ENCODE results near the gene SCAF11. TPM values are rescaled to one million over a fixed set of nuclear protein-coding genes. Genes with fewer than 3 reads are reported as not detected.

Gene SCAF11
- polyA plus RNA-seq, 1 donor (not counting 4 experiments of a cell fraction or from before 2014, with no cell fraction given): 54.5 TPM

GRCh38 chr12:45886685-45887084, 103.7 kb downstream of the SCAF11 start:
- H3K27me3 ChIP-seq (ENCODE audit: control insufficient read depth, extremely low read depth, insufficient read depth, low read length): no peaks in the 10 kb centered on the region
- FAIRE-seq: no peak
- H4K20me1 ChIP-seq (ENCODE audit: control insufficient read depth, extremely low read depth, insufficient read depth, low read length): no peaks in the 10 kb centered on the region

GRCh38 chr12:45883187-45883586, 107.2 kb downstream of the SCAF11 start:
- no peaks in the 10 kb centered on the region for H3K9me1 ChIP-seq (ENCODE audit: control insufficient read depth, extremely low read depth, insufficient read depth, low read length)
- FAIRE-seq: no peak

More at GRCh38 chr12:45886685-45887084, 103.7 kb downstream of the SCAF11 start:
- Histone ChIP-seq H3K9me3 (ENCODE audit: control insufficient read depth, low read depth, low read length) (no peaks in the 10 kb centered on the region), H3K4me2 (ENCODE audit: control insufficient read depth, extremely low read depth, insufficient read depth, low read depth, low read length) (no peak overlapping the region), H3K79me2 (ENCODE audit: control insufficient read depth, insufficient read depth, low read length) (no peaks in the 10 kb centered on the region), H3K36me3 (ENCODE audit: control insufficient read depth in 2 of 2, extremely low read depth in 1 of 2, insufficient read depth in 2 of 2, low read length in 2 of 2) (peaks cover 3 to 4% of the 10 kb centered on the region in 2 experiments), H3K27ac (ENCODE audit: control insufficient read depth, insufficient read depth, low read length) (no peak overlapping the region), H3K9me1 (ENCODE audit: control insufficient read depth, extremely low read depth, insufficient read depth, low read length) (no peaks in the 10 kb centered on the region), H3K4me3 (ENCODE audit: control insufficient read depth in 2 of 3, extremely low read depth in 1 of 3, insufficient read depth in 2 of 3, low read depth in 1 of 3, low read length in 3 of 3) (no peak overlapping the region), H2AFZ (ENCODE audit: control insufficient read depth, low read length) (no peak overlapping the region), H3K4me1 (ENCODE audit: control insufficient read depth, extremely low read depth, insufficient read depth, low read length) (no peaks in the 10 kb centered on the region), H3K9ac (ENCODE audit: control insufficient read depth, extremely low read depth, insufficient read depth, low read length) (no peak overlapping the region)
- dilution Hi-C loops (cut with MboI; ENCODE audit: extremely low pct_ligation_motif_present, low sequenced_read_pairs): no loop called here
- no peak for DNase-seq (ENCODE audit: low read depth, low spot score)
- TF ChIP-seq EZH2 (IDR thresholded peaks at IDR 0.05; ENCODE audit: low read length): no peak
- TF ChIP-seq CTCF (optimal IDR thresholded peaks at IDR 0.05 in 1 of 3, IDR thresholded peaks at IDR 0.05 in 1 of 3, conservative IDR thresholded peaks at IDR 0.05 in 1 of 3; ENCODE audit: extremely low read depth in 1 of 3, insufficient read depth in 2 of 3, low read length in 3 of 3): no peak

More at GRCh38 chr12:45883187-45883586, 107.2 kb downstream of the SCAF11 start:
- H3K27ac ChIP-seq (ENCODE audit: control insufficient read depth, insufficient read depth, low read length): no peak overlapping the region
- H3K9me3 ChIP-seq (ENCODE audit: control insufficient read depth, low read depth, low read length): no peaks in the 10 kb centered on the region
- no peaks in the 10 kb centered on the region for H4K20me1 ChIP-seq (ENCODE audit: control insufficient read depth, extremely low read depth, insufficient read depth, low read length)
- no peak overlapping the region for H2AFZ ChIP-seq (ENCODE audit: control insufficient read depth, low read length)
- dilution Hi-C loops (cut with MboI; ENCODE audit: extremely low pct_ligation_motif_present, low sequenced_read_pairs): no loop called here
- no peak for DNase-seq (ENCODE audit: low read depth, low spot score)
- no peaks in the 10 kb centered on the region for H3K4me1 ChIP-seq (ENCODE audit: control insufficient read depth, extremely low read depth, insufficient read depth, low read length)
- peaks cover 0 to 7% of the 10 kb centered on the region in 2 experiments for H3K36me3 ChIP-seq (ENCODE audit: control insufficient read depth in 2 of 2, extremely low read depth in 1 of 2, insufficient read depth in 2 of 2, low read length in 2 of 2)
- H3K9ac ChIP-seq (ENCODE audit: control insufficient read depth, extremely low read depth, insufficient read depth, low read length): no peak overlapping the region
- no peak for TF ChIP-seq EZH2 (IDR thresholded peaks at IDR 0.05; ENCODE audit: low read length)
- no peak for TF ChIP-seq CTCF (optimal IDR thresholded peaks at IDR 0.05 in 1 of 3, IDR thresholded peaks at IDR 0.05 in 1 of 3, conservative IDR thresholded peaks at IDR 0.05 in 1 of 3; ENCODE audit: extremely low read depth in 1 of 3, insufficient read depth in 2 of 3, low read length in 3 of 3)
- H3K79me2 ChIP-seq (ENCODE audit: control insufficient read depth, insufficient read depth, low read length): no peaks in the 10 kb centered on the region
- H3K4me2 ChIP-seq (ENCODE audit: control insufficient read depth, extremely low read depth, insufficient read depth, low read depth, low read length): no peak overlapping the region
- H3K27me3 ChIP-seq (ENCODE audit: control insufficient read depth, extremely low read depth, insufficient read depth, low read length): no peaks in the 10 kb centered on the region
- H3K4me3 ChIP-seq (ENCODE audit: control insufficient read depth in 2 of 3, extremely low read depth in 1 of 3, insufficient read depth in 2 of 3, low read depth in 1 of 3, low read length in 3 of 3): no peak overlapping the region

Measured in keratinocyte (primary cell).